DMS 273 (cell line): ENCODE results near the gene STEAP3.
A peak's percentile ranks its signal among the peaks of the same experiment; 100 is the strongest.
"Not testable (repeated sequence)": the region's sequence is repeated elsewhere in the genome, so short reads cannot be mapped to it uniquely, and the experiment has no call there.

Experiments
- DNase-seq: peaks from one replicate; lab custom pipeline; 2025; ENCODE audit not compliant: unreplicated experiment; lab: John Stamatoyannopoulos, UW

The STEAP3 gene

GRCh38 chr2:119261493-119262225 lies 38.0 kb downstream of the STEAP3 start:
- DNase-seq: no peak

- DNase-seq: no peak
Observed at GRCh38 chr2:119263025-119263424, 39.4 kb downstream of the STEAP3 start.

GRCh38 chr2:119263656-119264055 lies 40.0 kb downstream of the STEAP3 start:
- DNase-seq: no peak

GRCh38 chr2:119264781-119265692 lies 41.4 kb downstream of the STEAP3 start:
- DNase-seq: peak; percentile 70

- no peak for DNase-seq
Observed at GRCh38 chr2:119265693-119266066, 42.0 kb downstream of the STEAP3 start.

- no peak for DNase-seq
Observed at GRCh38 chr2:119266091-119266589, 42.5 kb downstream of the STEAP3 start.

- no peak for DNase-seq
Observed at GRCh38 chr2:119267604-119268003, 44.0 kb downstream of the STEAP3 start.

- DNase-seq: no peak
Observed at GRCh38 chr2:119276864-119277263, 53.2 kb downstream of the STEAP3 start.

- not testable (repeated sequence) for DNase-seq
Observed at GRCh38 chr2:119278385-119278784, 54.8 kb downstream of the STEAP3 start.

GRCh38 chr2:119278946-119279345 lies 55.3 kb downstream of the STEAP3 start:
- no peak for DNase-seq

GRCh38 chr2:119279666-119280065 lies 56.0 kb downstream of the STEAP3 start:
- no peak for DNase-seq

- DNase-seq: no peak
Observed at GRCh38 chr2:119280680-119281079, 57.0 kb downstream of the STEAP3 start.

- no peak for DNase-seq
Observed at GRCh38 chr2:119282146-119282995, 58.7 kb downstream of the STEAP3 start.

GRCh38 chr2:119282996-119283511 lies 59.4 kb downstream of the STEAP3 start:
- DNase-seq: no peak

GRCh38 chr2:119283873-119284331 lies 60.3 kb downstream of the STEAP3 start:
- peak; percentile 37 for DNase-seq

- no peak for DNase-seq
Observed at GRCh38 chr2:119286661-119287060, 63.0 kb downstream of the STEAP3 start.

- DNase-seq: no peak
Observed at GRCh38 chr2:119288576-119288975, 64.9 kb downstream of the STEAP3 start.

GRCh38 chr2:119289093-119289492 lies 65.5 kb downstream of the STEAP3 start:
- DNase-seq: peak; percentile 18

- DNase-seq: no peak
Observed at GRCh38 chr2:119289642-119290041, 66.0 kb downstream of the STEAP3 start.

- peak; percentile 74 for DNase-seq
Observed at GRCh38 chr2:119290859-119291587, 67.4 kb downstream of the STEAP3 start.
